Adrenal gland (tissue), 12 donors: Measurements from ENCODE around the gene HLF. TPM values are rescaled to one million over a fixed set of nuclear protein-coding genes. Genes with fewer than 3 reads are reported as not detected.

Experiments used
- DNase-seq, 7 donors: peaks; one replicate each; pipeline ENCODE4 v3.0.0-alpha.2; 2019 to 2020
- H3K27ac ChIP-seq, 5 donors: fragments of 200-600 bp; sonication (generic) in 4 of 5; 1 replicate in 3 of 5; 2 replicates in 2 of 5; pipeline versions ENCODE4 v1.5.1 to v1.8.0; 2016 to 2020; ENCODE audit warnings: mild to moderate bottlenecking in 1 of 5
- H3K27me3 ChIP-seq: fragments of 200-600 bp; 2 replicates; pipeline ENCODE4 v1.8.0; 2021
- H3K36me3 ChIP-seq, 2 donors: fragments of 200-600 bp; replicated peaks in 1 of 2; 1 replicate in 1 of 2; 2 replicates in 1 of 2; pipeline versions ENCODE4 v1.5.1 to v1.8.0; 2018 to 2022
- H3K4me1 ChIP-seq, 2 donors: fragments of 200-600 bp; replicated peaks in 1 of 2; 1 replicate in 1 of 2; 2 replicates in 1 of 2; pipeline versions ENCODE4 v1.5.1 to v1.8.0; 2018 to 2021
- H3K4me3 ChIP-seq, 4 donors: fragments of 200-600 bp; sonication (generic) in 3 of 4; one replicate each; pipeline ENCODE4 v1.5.1; 2016 to 2018
- H3K9me3 ChIP-seq, 3 donors: fragments of 200-600 bp; sonication (generic) in 1 of 3; replicated peaks in 1 of 3; 1 replicate in 2 of 3; 2 replicates in 1 of 3; pipeline versions ENCODE4 v1.5.1 to v1.8.0; 2016 to 2021
- POLR2A ChIP-seq, 2 donors: fragments of 450-650 bp; IDR thresholded peaks; one replicate each; pipeline ENCODE4 v1.6.1; 2017; ENCODE audit warnings: antibody characterized with exemption in 2 of 2, mild to moderate bottlenecking in 2 of 2, moderate library complexity in 1 of 2
- whole genome bisulfite sequencing, 4 donors: extraction: QIAGEN DNeasy Blood & Tissue Kit in 2 of 4; methylation state at CpG; one replicate each; pipeline versions ENCODE4 v1.1.5 to v1.1.7; 2013 to 2017; 5-methylcytosine and 5-hydroxymethylcytosine counted together
- intact Hi-C, 2 donors: fragments of 100-400 bp; cut with DNase I; formaldehyde crosslinking; loops; one replicate each; pipeline versions ENCODE4 v1.14.1 to v1.15.0; 2022 to 2023
- polyA plus RNA-seq, 3 donors: library from polyadenylated mRNA; stranded (reverse); fragments of 200-250 nt in 2 of 3; fragments of 350-450 nt in 1 of 3; fragmentation: Illumina TruSeq in 1 of 3; extraction: RNeasy Lipid Tissue Mini Kit (QIAGEN cat#74804) in 1 of 3; gene quantifications; one replicate each; pipeline ENCODE4 v1.2.3, GENCODE V29; 2013 to 2014
- total RNA-seq, 9 donors: library from RNA; depleted of rRNA in 4 of 9; stranded (reverse); fragments of >200 nt in 4 of 9; fragments of 120-200 nt in 1 of 9; fragmentation: NEBNext Ultra II Directional in 1 of 9; extraction: Animal tissue kit (Norgen Biotek cat#: 25700) in 1 of 9; gene quantifications; one replicate each; pipeline versions ENCODE4 v1.1.0 to v1.2.4, GENCODE V29; 2013 to 2023
- TF ChIP-seq, protein P1 (sequence below), 6 experiments: fragments of 450-650 bp in 4 of 6; fragments of 200-600 bp in 2 of 6; sonication (generic) in 1 of 6; IDR thresholded peaks; 1 replicate in 5 of 6; 2 replicates in 1 of 6; pipeline versions ENCODE4 v1.5.1 to v1.8.0; 2016 to 2021; ENCODE audit warnings: antibody characterized with exemption in 6 of 6, mild to moderate bottlenecking in 2 of 6, moderate library complexity in 1 of 6
- donor health status: healthy with polysubstance abuse.
- donor health status: Bipolar disorder and iron deficiency.
- donor health status: DM: yes; HTN: yes; CAD: no.
- donor health status: DM: no; HTN: no; CAD: no.
- donor health status: DM: no; HTN: no; CAD: no.
- donor health status: DM: yes; HTN: yes; CAD: no.

HLF gene
- total and polyA plus RNA-seq, 12 donors, result 1.3 to 74.3 (median 27.0) TPM

DNA sequence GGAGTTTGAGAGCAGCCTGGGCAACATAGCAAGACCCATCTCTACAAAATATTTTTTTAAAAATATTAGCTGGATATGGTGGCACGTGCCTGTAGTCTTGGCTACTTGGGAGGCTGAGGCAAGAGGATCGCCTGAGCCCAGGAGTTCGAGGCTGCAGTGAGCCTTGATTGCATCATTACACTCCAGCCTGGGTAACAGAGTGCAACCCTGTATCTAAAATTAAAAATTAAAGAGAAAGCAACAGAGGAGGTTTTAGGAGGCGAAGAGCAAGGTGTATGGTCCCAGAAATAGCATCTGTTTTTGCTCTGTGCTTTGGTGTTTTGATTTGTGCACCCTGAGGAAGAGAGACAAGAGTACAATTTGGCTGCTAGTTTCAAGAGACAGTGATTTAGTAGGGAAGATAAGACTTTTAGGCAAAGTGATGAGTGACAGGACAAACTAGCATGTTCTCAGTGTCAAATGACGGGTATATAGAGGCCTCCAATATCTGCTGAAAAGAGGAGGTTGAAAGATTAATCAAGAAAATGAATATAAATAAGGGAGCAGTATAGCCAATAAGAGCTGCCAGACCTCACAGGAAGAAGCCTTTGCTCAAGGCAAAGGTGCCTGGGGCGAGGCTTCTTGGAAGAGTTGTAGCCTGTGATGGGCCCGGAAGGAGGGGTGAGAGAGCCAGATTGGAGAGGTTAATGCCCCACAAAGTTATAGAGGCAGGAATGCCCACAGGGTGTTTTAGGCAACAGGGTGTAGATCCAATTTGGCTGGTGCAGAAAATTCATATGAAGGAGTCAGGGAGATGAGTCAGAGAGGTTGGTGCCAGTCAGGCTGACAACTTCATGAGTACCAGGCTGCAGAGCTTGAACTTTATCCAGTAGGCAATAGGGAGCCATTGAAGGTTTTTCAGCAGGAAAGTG is 11.4 kb downstream of the HLF start:
- DNase-seq, result peak; percentile 42 to 78 (median 66)
- Histone ChIP-seq H3K27ac (peak overlapping the region; percentile 13 to 95 (median 90)), H3K36me3 (no peaks in the 10 kb centered on the region), H3K27me3 (no peaks in the 10 kb centered on the region), H3K9me3 (no peaks in the 10 kb centered on the region), H3K4me3 (no peak overlapping the region), H3K4me1 (peaks cover 48 to 69% of the 10 kb centered on the region in 2 donors)
- intact Hi-C loops, result no loop called here
- WGBS, 4 donors, result 52 to 57% (median 56%) methylated on average over 7 of the region's 7 CpGs
- no peak for TF ChIP-seq POLR2A (IDR thresholded peaks at IDR 0.05)
- TF ChIP-seq, protein P1, sequence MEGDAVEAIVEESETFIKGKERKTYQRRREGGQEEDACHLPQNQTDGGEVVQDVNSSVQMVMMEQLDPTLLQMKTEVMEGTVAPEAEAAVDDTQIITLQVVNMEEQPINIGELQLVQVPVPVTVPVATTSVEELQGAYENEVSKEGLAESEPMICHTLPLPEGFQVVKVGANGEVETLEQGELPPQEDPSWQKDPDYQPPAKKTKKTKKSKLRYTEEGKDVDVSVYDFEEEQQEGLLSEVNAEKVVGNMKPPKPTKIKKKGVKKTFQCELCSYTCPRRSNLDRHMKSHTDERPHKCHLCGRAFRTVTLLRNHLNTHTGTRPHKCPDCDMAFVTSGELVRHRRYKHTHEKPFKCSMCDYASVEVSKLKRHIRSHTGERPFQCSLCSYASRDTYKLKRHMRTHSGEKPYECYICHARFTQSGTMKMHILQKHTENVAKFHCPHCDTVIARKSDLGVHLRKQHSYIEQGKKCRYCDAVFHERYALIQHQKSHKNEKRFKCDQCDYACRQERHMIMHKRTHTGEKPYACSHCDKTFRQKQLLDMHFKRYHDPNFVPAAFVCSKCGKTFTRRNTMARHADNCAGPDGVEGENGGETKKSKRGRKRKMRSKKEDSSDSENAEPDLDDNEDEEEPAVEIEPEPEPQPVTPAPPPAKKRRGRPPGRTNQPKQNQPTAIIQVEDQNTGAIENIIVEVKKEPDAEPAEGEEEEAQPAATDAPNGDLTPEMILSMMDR (IDR thresholded peaks at IDR 0.05), result no peak

- WGBS, 4 donors, result 67 to 85% (median 75%) methylated on average over 2 of the region's 2 CpGs
- no peaks in the 10 kb centered on the region for H3K27me3 ChIP-seq
- intact Hi-C loops, result no loop called here
- peak overlapping the region in 3 of 5 donors; percentile 32 to 95 (median 90) for H3K27ac ChIP-seq
- no peaks in the 10 kb centered on the region for H3K9me3 ChIP-seq
- no peaks in the 10 kb centered on the region for H3K36me3 ChIP-seq
- no peak overlapping the region for H3K4me3 ChIP-seq
- TF ChIP-seq POLR2A (IDR thresholded peaks at IDR 0.05), result no peak
- TF ChIP-seq, protein P1 (IDR thresholded peaks at IDR 0.05), result no peak
- H3K4me1 ChIP-seq, result peaks cover 43 to 79% of the 10 kb centered on the region in 2 donors
- DNase-seq, result no peak
These were observed 13.6 kb downstream of the HLF start for GRCh38 chr17:55278173-55278961.

DNA sequence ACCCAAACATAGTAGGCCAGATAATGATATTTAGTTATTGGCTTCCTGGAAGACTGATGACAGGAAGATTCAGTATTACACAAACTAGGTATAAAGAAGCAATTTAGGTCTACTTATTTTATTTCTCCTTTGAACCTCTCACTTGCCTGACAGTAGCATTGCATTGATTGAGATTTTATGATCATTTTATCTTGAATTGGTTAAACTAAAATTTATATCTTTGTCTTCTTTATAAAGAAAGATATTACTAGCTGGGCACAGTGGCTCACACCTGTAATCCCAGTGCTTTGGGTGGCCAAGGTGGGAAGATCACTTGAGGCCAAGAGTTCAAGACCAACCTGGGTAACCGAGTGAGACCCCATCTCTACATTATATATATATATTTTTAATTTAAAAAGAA is 14.4 kb downstream of the HLF start:
- TF ChIP-seq POLR2A (IDR thresholded peaks at IDR 0.05), result no peak
- TF ChIP-seq, protein P1 (IDR thresholded peaks at IDR 0.05), result no peak

GRCh38 chr17:55279788-55280187 is 15.0 kb downstream of the HLF start:
- H3K27me3 ChIP-seq, result no peaks in the 10 kb centered on the region
- H3K4me1 ChIP-seq, result peaks cover 41 to 80% of the 10 kb centered on the region in 2 donors
- TF ChIP-seq, protein P1 (IDR thresholded peaks at IDR 0.05), result no peak
- no peak for TF ChIP-seq POLR2A (IDR thresholded peaks at IDR 0.05)
- intact Hi-C loops, result no loop called here
- no peak for DNase-seq
- no peak overlapping the region for H3K27ac ChIP-seq
- no peaks in the 10 kb centered on the region for H3K36me3 ChIP-seq
- no peaks in the 10 kb centered on the region for H3K9me3 ChIP-seq
- no peak overlapping the region for H3K4me3 ChIP-seq
- WGBS, 4 donors, result 69 to 99% (median 96%) methylated on average over 2 of the region's 2 CpGs

More for the DNA sequence above, 14.4 kb downstream of the HLF start:
- Histone ChIP-seq H3K4me1 (peaks cover 41 to 79% of the 10 kb centered on the region in 2 donors), H3K36me3 (no peaks in the 10 kb centered on the region), H3K4me3 (no peak overlapping the region), H3K27ac (no peak overlapping the region), H3K9me3 (no peaks in the 10 kb centered on the region), H3K27me3 (no peaks in the 10 kb centered on the region)
- intact Hi-C loops, result no loop called here
- WGBS, 4 donors, result 93 to 97% (median 96%) methylated on average over 1 of the region's 1 CpG
- no peak for DNase-seq
